DMS53 treated with DMSO at 0.1 percent for 48 hours (cell line): ENCODE data around the gene NECTIN1.

Experiments
- DNase-seq: peaks from one replicate; lab custom pipeline; 2025; ENCODE audit not compliant: unreplicated experiment; lab: John Stamatoyannopoulos, UW

NECTIN1 gene

GRCh38 chr11:119734788-119735187 lies 5.8 kb upstream of the NECTIN1 start:
- DNase-seq = peak; percentile 24

DNA sequence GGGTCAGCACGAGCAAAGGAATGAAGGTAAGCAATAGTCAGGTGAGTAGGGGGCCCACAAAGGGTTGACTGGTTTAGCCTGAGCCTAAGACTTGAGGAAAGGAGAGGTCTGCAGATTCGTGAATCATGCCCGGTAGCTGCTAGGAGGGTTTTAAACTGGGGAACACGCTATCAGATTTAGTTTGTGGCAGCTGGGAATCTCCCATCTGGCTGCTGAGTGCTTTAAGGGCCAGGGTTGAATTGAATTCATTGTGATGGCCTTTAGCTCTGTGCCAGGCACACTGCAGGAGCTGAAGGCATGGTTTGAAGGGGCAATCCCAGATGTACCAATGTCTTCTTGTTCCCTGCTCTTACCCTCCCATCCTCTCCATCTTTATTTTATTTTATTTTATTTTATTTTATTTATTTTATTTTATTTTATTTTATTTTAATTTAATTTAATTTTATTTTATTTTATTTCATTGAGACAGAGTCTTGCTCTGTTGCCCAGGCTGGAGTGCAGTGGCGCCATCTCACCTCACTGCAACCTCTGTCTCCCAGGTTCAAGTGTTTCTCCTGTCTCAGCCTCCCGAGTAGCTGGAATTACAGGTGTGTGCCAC lies 1.9 kb upstream of the NECTIN1 start:
- no peak for DNase-seq

GRCh38 chr11:119729951-119730613 lies 1.1 kb upstream of the NECTIN1 start:
- peak; percentile 6 for DNase-seq

GRCh38 chr11:119729581-119729927 lies 554 bp upstream of the NECTIN1 start:
- DNase-seq = peak; percentile 57

- peak; percentile 18 for DNase-seq
These were observed 781 bp downstream of the NECTIN1 start for GRCh38 chr11:119728211-119728626.

DNA sequence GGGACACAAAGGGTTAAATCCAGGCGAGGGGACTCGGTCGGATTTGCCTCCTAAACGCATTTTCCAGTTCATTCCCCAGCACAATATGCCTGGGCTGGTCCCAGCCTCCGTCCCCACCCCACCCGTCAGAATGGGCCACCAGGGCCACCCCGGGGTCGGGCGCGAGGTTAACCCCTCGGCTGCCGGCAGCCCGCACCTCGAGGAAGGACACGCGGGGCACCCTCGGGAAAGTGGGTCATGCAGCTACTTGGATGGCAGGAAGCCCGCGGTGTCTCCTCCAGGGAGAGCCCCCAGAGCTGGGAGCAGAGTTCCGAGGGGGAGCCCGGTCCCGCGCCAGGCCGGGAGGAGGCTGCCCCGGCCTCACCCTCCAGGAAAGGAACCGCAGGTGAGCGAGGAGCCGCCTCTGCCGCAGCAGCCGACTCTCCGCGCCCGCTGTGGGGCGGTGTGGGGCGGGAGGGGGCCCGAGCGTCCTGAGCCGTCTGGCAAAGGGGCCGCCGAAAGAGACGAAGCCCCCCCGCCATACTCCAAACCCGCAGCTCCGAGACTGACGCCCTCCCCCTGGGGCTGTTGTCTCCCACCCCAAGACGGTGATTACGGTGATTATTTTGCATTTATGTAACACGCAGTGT lies 1.4 kb downstream of the NECTIN1 start:
- peak; percentile 21 for DNase-seq

DNA sequence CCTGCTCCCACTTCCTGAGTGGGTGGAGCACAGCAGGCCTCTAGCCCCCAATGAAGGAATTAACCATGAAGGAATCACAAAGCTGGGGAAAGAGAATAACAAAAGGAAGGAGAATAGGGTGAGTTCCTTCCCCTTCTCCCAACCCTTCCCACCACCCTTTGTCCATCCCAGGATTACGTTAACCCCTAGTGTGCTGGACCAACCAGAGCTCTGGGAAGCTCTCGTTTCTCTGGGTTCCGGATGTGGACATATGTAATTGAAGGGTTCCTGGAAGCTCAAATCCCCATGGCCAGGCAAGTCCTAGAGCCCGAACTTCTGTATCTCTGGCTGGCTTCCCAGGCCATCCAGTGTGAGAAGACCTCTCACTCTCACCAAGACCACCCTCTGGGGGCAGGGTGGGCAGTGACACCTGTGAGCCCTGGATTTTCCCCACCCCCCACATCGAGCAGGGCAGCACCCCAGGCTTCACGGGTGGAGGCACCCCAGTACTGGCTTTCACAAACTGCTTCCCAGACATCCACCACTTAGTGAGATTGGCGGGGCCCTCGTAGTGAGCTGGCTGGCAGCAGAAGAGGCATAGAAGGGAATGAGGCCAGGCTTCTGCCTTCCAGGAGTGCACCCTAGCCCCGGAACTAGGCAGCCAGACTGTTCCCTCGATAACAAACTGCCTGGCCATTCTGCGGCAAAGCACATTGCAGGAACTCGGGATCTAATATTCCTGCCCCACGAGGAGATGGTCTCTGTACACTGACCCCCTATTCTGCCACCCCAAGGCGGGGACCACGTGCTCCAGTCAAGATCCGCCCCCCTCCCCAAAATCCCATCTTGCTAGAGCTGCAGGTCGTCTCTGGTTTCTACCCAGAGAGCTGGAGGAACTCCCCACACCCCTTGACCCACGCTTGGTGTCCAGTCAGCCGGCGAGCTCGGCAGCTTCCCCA lies 2.1 kb downstream of the NECTIN1 start:
- no peak for DNase-seq

DNA sequence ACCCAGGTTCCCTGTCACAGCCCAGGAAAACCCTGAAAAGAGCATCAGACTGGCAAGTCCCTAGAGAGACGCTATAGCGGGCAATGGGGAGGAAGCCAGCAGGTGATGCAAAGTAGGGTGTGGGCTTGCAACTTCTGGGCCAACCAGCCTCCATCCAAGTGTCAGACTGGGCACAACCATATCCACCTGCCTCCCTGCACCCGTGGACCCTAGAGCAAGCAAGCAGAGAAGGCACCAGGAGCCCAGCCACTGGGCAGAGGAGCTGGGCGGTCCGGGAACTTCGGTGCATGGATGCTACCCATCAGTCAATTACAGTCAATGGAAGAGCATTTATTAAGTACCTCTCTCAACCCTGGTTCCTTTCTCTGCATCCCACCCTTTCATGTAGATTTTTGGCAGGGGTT lies 2.8 kb downstream of the NECTIN1 start:
- DNase-seq = no peak

GRCh38 chr11:119724956-119725355 lies 4.0 kb downstream of the NECTIN1 start:
- no peak for DNase-seq

GRCh38 chr11:119723952-119724325 lies 5.1 kb downstream of the NECTIN1 start:
- DNase-seq = no peak

GRCh38 chr11:119723243-119723951 lies 5.6 kb downstream of the NECTIN1 start:
- DNase-seq = no peak

GRCh38 chr11:119722281-119722794 lies 6.7 kb downstream of the NECTIN1 start:
- DNase-seq = peak; percentile 96

DNA sequence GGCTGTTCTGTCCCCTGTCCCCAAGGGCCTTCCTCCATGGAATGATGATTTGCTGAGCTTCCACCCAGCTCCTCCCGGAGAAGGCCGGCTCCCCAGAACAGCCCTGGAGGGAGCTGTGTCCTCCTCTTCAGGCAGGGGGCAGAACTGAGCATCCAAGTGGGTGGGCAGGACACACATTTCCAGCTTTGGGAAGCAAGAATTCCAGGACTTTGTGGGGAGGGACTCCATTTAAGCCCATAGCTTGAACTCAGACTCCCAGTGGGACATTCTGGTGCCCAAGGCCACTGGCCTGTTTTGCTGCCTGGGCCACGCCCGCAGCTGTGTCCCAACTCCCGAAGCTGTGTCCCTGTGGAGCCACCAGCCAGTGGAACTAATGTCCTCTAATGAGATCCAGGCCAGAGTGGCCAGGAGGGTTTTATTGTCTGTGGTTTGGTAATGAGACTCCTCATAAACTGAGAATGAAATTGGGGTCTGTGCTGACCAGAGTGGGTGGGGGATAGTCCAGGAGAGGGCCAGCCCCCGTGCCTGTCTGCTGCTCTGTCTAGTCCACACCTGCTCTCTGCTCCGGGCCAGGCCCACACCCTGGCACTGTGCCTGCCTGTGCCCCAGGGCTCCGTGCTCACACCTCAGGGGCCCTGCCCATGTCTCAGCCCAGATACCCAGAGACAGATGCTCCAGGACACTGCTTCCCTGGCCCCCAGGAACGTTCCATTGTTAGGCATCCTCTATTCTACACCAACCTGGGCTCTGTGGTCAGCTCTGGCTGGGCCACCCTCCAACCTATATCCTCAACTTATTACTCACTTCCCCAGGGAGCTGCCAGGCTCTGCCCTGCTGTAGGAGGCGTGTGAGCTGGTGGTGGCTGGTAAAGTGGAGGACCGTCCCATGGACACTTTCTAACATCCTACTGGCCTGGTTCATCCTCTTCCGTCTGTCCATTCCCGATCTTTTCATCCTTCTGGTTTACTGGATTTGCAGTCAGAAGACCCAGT lies 7.6 kb downstream of the NECTIN1 start:
- peak; percentile 6 for DNase-seq

DNA sequence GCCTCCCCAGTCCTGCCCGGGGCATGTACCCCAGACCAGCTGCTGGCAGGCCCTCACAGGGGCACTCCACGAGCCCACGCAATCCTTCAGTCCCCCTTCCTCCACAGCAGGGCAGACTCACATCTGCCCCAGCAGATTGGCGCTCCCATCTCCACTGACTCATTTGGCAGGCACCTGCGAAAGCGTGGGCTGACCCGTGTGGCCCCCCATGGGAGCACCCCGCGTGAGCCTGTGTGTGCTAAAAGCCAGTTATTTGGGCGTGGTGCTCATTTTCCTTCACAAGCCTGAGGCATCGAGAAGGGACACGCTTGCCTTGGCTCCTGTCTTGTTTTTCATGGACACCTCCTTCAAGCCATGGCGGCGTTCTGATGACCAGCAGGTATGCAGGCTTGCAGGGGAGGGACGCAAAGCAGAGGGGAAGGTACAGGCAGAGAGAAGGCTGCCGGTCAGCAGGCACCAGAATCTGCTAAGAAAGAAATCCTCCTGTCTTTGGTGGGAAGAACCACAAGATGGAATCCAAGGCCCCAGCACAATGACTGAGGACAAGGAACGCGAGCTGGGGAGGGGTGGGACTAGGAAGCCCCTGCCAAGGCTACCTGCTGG lies 8.6 kb downstream of the NECTIN1 start:
- no peak for DNase-seq

- no peak for DNase-seq
These were observed 11.0 kb downstream of the NECTIN1 start for GRCh38 chr11:119717839-119718534.

DNA sequence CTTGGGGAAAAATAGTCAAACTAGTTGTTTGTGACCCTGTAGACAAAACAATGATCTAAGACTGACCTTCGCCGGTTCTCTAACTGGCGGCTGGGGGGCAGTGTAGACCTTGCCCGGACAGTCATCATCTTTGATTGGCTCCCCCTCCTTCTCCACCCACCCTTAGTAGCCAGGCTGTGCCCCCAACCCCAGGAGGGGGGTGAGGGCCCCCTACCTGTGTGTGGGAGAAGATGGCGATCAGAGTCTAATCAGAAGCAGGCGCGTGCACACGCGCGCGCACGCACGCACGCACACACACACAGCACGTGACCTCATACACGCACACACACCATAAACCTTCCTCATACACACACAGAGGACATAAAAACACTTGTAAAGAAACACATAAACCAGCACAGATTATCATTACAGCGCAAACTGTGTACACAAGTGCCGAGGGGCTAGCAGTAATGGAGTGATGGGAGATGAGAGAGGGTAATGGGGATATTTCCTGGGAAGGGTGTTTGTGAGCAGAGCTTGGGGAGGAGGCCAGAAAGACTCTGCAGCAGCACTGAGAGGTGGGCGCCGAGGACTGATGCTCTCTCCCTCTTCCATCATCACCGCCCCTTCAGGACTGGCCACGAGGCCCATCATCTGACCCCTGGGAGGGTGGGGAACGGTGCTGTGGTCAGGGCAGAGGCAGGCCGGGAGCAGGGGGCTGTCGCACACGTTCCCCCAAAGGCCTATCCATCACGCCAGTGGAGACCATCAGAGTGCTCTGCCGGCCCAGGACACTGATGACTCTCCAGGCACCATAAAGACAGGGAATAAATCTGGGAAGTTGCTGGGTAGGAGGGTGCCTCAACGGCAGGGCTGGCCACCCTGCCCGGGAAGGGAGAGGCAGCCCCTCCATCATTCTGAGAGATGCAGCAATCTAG lies 12.2 kb downstream of the NECTIN1 start:
- DNase-seq = no peak

GRCh38 chr11:119714590-119714989 lies 14.4 kb downstream of the NECTIN1 start:
- DNase-seq = no peak
